Measurements from ENCODE around the gene RNF17.

RNF17 gene

GRCh38 chr13:24906268-24906667 is 142.3 kb downstream of the RNF17 start:
- DNase-seq = no peak

- no peak for DNase-seq
Observed at GRCh38 chr13:24910502-24911132, 146.6 kb downstream of the RNF17 start.

GRCh38 chr13:24911133-24911908 is 147.4 kb downstream of the RNF17 start:
- DNase-seq = no peak

- DNase-seq = no peak
Observed at GRCh38 chr13:24916464-24916863, 152.5 kb downstream of the RNF17 start.

GRCh38 chr13:24921003-24921402 is 157.0 kb downstream of the RNF17 start:
- no peak for DNase-seq

GRCh38 chr13:24921881-24922280 is 157.9 kb downstream of the RNF17 start:
- no peak for DNase-seq

- no peak for DNase-seq
Observed at GRCh38 chr13:24922387-24922744, 158.4 kb downstream of the RNF17 start.

- peak; percentile 88 for DNase-seq
Observed at GRCh38 chr13:24922745-24923591, 159.0 kb downstream of the RNF17 start.

- no peak for DNase-seq
Observed at GRCh38 chr13:24925318-24926231, 161.6 kb downstream of the RNF17 start.

GRCh38 chr13:24927810-24928404 is 163.9 kb downstream of the RNF17 start:
- no peak for DNase-seq

- no peak for DNase-seq
Observed at GRCh38 chr13:24929196-24929595, 165.2 kb downstream of the RNF17 start.
